IgD-negative memory B cell (primary cell): ENCODE data around the gene MDC1. TPM values are rescaled to one million over a fixed set of nuclear protein-coding genes. Genes with fewer than 3 reads are reported as not detected.

ENCODE experiments used
- H3K27ac Mint-ChIP-seq, 3 donors: one replicate each; pipeline ENCODE4 v1.8.0; 2020 to 2022; ENCODE audit warnings: mild to moderate bottlenecking in 3 of 3, mixed read lengths in 3 of 3, moderate library complexity in 1 of 3
- H3K27me3 Mint-ChIP-seq: one replicate; pipeline ENCODE4 v1.8.0; 2021; ENCODE audit warnings: mixed read lengths
- H3K36me3 Mint-ChIP-seq: one replicate; pipeline ENCODE4 v1.8.0; 2020; ENCODE audit warnings: mild to moderate bottlenecking, mixed read lengths
- H3K4me1 Mint-ChIP-seq, 3 donors: one replicate each; pipeline ENCODE4 v1.8.0; 2020 to 2022; ENCODE audit warnings: mixed read lengths in 3 of 3, mild to moderate bottlenecking in 1 of 3
- H3K4me3 Mint-ChIP-seq, 4 donors: one replicate each; pipeline ENCODE4 v1.8.0; 2020 to 2022; ENCODE audit warnings: mild to moderate bottlenecking in 4 of 4, mixed read lengths in 4 of 4, moderate library complexity in 3 of 4
- H3K9me3 Mint-ChIP-seq, 3 donors: one replicate each; pipeline ENCODE4 v1.8.0; 2020 to 2021; ENCODE audit warnings: mixed read lengths in 3 of 3, mild to moderate bottlenecking in 1 of 3
- polyA plus RNA-seq: library from polyadenylated mRNA; unstranded; fragments of 300-500 nt; fragmentation: Illumina TruSeq; gene quantifications from one replicate; pipeline ENCODE4 v1.2.3, GENCODE V29; 2021

MDC1 gene
- polyA plus RNA-seq, 1 donor from 2014 or later: 4.6 TPM

GRCh38 chr6:30686908-30687658, 30.0 kb downstream of the MDC1 start:
- peak overlapping the region; percentile 99 to 100 (median 100) for H3K4me3 Mint-ChIP-seq
- H3K4me1 Mint-ChIP-seq: peaks cover 34 to 44% (median 36%) of the 10 kb centered on the region in 3 donors
- H3K9me3 Mint-ChIP-seq: peaks cover 0 to 1% (median 0%) of the 10 kb centered on the region in 3 donors
- peak overlapping the region; percentile 98 to 100 (median 98) for H3K27ac Mint-ChIP-seq
- no peaks in the 10 kb centered on the region for H3K27me3 Mint-ChIP-seq
- peaks cover 9% of the 10 kb centered on the region for H3K36me3 Mint-ChIP-seq

- Mint-ChIP-seq H3K27ac (peak within 1 kb of the TSS; percentile 98 to 100 (median 98)), H3K9me3 (peaks cover 0 to 1% (median 0%) of the 10 kb centered on the region in 3 donors), H3K36me3 (peaks cover 9% of the 10 kb centered on the region), H3K27me3 (no peaks in the 10 kb centered on the region), H3K4me3 (peak within 1 kb of the TSS; percentile 99 to 100 (median 100)), H3K4me1 (peaks cover 32 to 47% (median 33%) of the 10 kb centered on the region in 3 donors)
Measured at GRCh38 chr6:30686009-30686907, 30.8 kb downstream of the MDC1 start, which contains the start of gene PPP1R18. TSS of gene PPP1R18 (minus strand) at chr6:30686645. CDS start at chr6:30686018, 627 bp downstream.

GRCh38 chr6:30685157-30686008, 31.7 kb downstream of the MDC1 start:
- Mint-ChIP-seq H3K4me3 (peak overlapping the region; percentile 99 to 100 (median 100)), H3K27me3 (no peaks in the 10 kb centered on the region), H3K4me1 (peaks cover 30 to 46% (median 33%) of the 10 kb centered on the region in 3 donors), H3K36me3 (peaks cover 10% of the 10 kb centered on the region), H3K9me3 (peaks cover 0 to 1% (median 0%) of the 10 kb centered on the region in 3 donors), H3K27ac (peak overlapping the region; percentile 71 to 100 (median 98))

GRCh38 chr6:30684386-30685156, 32.5 kb downstream of the MDC1 start:
- H3K36me3 Mint-ChIP-seq: peaks cover 12% of the 10 kb centered on the region
- H3K4me1 Mint-ChIP-seq: peaks cover 29 to 46% (median 31%) of the 10 kb centered on the region in 3 donors
- H3K9me3 Mint-ChIP-seq: peaks cover 0 to 1% (median 0%) of the 10 kb centered on the region in 3 donors
- peak overlapping the region; percentile 98 to 100 (median 98) for H3K27ac Mint-ChIP-seq
- peak overlapping the region; percentile 99 to 100 (median 100) for H3K4me3 Mint-ChIP-seq
- no peaks in the 10 kb centered on the region for H3K27me3 Mint-ChIP-seq

GRCh38 chr6:30683980-30684338, 33.1 kb downstream of the MDC1 start:
- H3K9me3 Mint-ChIP-seq: peaks cover 0 to 1% (median 0%) of the 10 kb centered on the region in 3 donors
- H3K27ac Mint-ChIP-seq: peak overlapping the region; percentile 98 to 100 (median 98)
- H3K27me3 Mint-ChIP-seq: no peaks in the 10 kb centered on the region
- H3K36me3 Mint-ChIP-seq: peaks cover 14% of the 10 kb centered on the region
- H3K4me3 Mint-ChIP-seq: peak overlapping the region; percentile 99 to 100 (median 100)
- peaks cover 27 to 46% (median 29%) of the 10 kb centered on the region in 3 donors for H3K4me1 Mint-ChIP-seq

GRCh38 chr6:30683183-30683979, 33.7 kb downstream of the MDC1 start:
- H3K4me1 Mint-ChIP-seq: peaks cover 24 to 43% (median 25%) of the 10 kb centered on the region in 3 donors
- peaks cover 15% of the 10 kb centered on the region for H3K36me3 Mint-ChIP-seq
- peak overlapping the region; percentile 98 to 100 (median 98) for H3K27ac Mint-ChIP-seq
- peaks cover 0 to 1% (median 0%) of the 10 kb centered on the region in 3 donors for H3K9me3 Mint-ChIP-seq
- no peaks in the 10 kb centered on the region for H3K27me3 Mint-ChIP-seq
- H3K4me3 Mint-ChIP-seq: peak overlapping the region; percentile 99 to 100 (median 100)

GRCh38 chr6:30682143-30683117, 34.7 kb downstream of the MDC1 start:
- H3K27ac Mint-ChIP-seq: peak overlapping the region; percentile 98 to 100 (median 98)
- H3K27me3 Mint-ChIP-seq: no peaks in the 10 kb centered on the region
- H3K9me3 Mint-ChIP-seq: peaks cover 0 to 1% (median 0%) of the 10 kb centered on the region in 3 donors
- peaks cover 13% of the 10 kb centered on the region for H3K36me3 Mint-ChIP-seq
- H3K4me3 Mint-ChIP-seq: peak overlapping the region; percentile 99 to 100 (median 100)
- H3K4me1 Mint-ChIP-seq: peaks cover 19 to 38% (median 19%) of the 10 kb centered on the region in 3 donors

GRCh38 chr6:30681766-30682142, 35.3 kb downstream of the MDC1 start:
- H3K4me1 Mint-ChIP-seq: peaks cover 19 to 38% (median 19%) of the 10 kb centered on the region in 3 donors
- no peaks in the 10 kb centered on the region for H3K27me3 Mint-ChIP-seq
- peak overlapping the region; percentile 98 to 100 (median 98) for H3K27ac Mint-ChIP-seq
- H3K36me3 Mint-ChIP-seq: peaks cover 14% of the 10 kb centered on the region
- peak overlapping the region; percentile 99 to 100 (median 100) for H3K4me3 Mint-ChIP-seq
- H3K9me3 Mint-ChIP-seq: peaks cover 0 to 1% (median 0%) of the 10 kb centered on the region in 3 donors

- H3K4me1 Mint-ChIP-seq: peaks cover 23 to 43% (median 23%) of the 10 kb centered on the region in 3 donors
Measured at GRCh38 chr6:30679765-30680535, 37.1 kb downstream of the MDC1 start.

GRCh38 chr6:30678964-30679726, 37.9 kb downstream of the MDC1 start:
- Mint-ChIP-seq H3K27ac (peak overlapping the region; percentile 57 to 100 (median 98)), H3K4me3 (peak overlapping the region; percentile 99 to 100 (median 100)), H3K27me3 (no peaks in the 10 kb centered on the region), H3K4me1 (peaks cover 23 to 43% (median 25%) of the 10 kb centered on the region in 3 donors), H3K9me3 (no peaks in the 10 kb centered on the region), H3K36me3 (peaks cover 15% of the 10 kb centered on the region)

More at GRCh38 chr6:30679765-30680535, 37.1 kb downstream of the MDC1 start:
- H3K36me3 Mint-ChIP-seq: peaks cover 16% of the 10 kb centered on the region
- peak overlapping the region; percentile 99 to 100 (median 100) for H3K4me3 Mint-ChIP-seq
- H3K9me3 Mint-ChIP-seq: no peaks in the 10 kb centered on the region
- no peaks in the 10 kb centered on the region for H3K27me3 Mint-ChIP-seq
- H3K27ac Mint-ChIP-seq: peak overlapping the region; percentile 98 to 100 (median 98)
